A549 (cell line): ENCODE data around the gene ARMH3. TPM values are rescaled to one million over a fixed set of nuclear protein-coding genes. Genes with fewer than 3 reads are reported as not detected.

Experiments used
- ATAC-seq, 2 experiments: fragments of 200-7000 bp in 1 of 2; fragments of >200 bp in 1 of 2; cut with Nextera tagmentation in 1 of 2; cut with Tn5 transposase in 1 of 2; 3 replicates each; pipeline versions ENCODE4 v1.8.0 to v1.9.1; 2018 to 2020; ENCODE audit warnings: mild to moderate bottlenecking in 1 of 2, moderate library complexity in 1 of 2
- CTCF ChIA-PET: fragments of 300-600 bp; sonication (Branson Sonifier 250); formaldehyde crosslinking; extraction: SDS; loops from one replicate; lab custom pipeline; 2021; ENCODE audit warnings: antibody characterized with exemption, inconsistent platforms; lab: Yijun Ruan, JAX
- POLR2A ChIA-PET: fragments of 350-600 bp; formaldehyde crosslinking; extraction: SDS; loops from one replicate; lab custom pipeline; 2021; ENCODE audit warnings: antibody characterized with exemption, inconsistent platforms; lab: Yijun Ruan, JAX
- DNase-seq, 2 experiments: peaks; one replicate each; pipeline versions ENCODE4 v3.0.0 to v3.0.0-alpha.2; 2011 to 2016; ENCODE audit warnings: low read depth in 1 of 2, low spot score in 1 of 2
- FAIRE-seq: peaks from 2 replicates; lab custom pipeline; 2011; peaks lifted over from hg19 to GRCh38; lab: Jason Lieb, UNC
- H3K27ac ChIP-seq, 2 experiments: fragments of >200 bp; sonication (Bioruptor Twin); formaldehyde crosslinking; 3 replicates each; pipeline ENCODE4 v1.5.1; 2016 to 2017
- H3K4me1 ChIP-seq: fragments of >200 bp; sonication (Bioruptor Twin); formaldehyde crosslinking; 3 replicates; pipeline ENCODE4 v1.6.1; 2016
- H3K4me2 ChIP-seq: fragments of >200 bp; sonication (Bioruptor Twin); formaldehyde crosslinking; 3 replicates; pipeline ENCODE4 v1.6.1; 2016
- H3K4me3 ChIP-seq: fragments of >200 bp; sonication (Bioruptor Twin); formaldehyde crosslinking; 3 replicates; pipeline ENCODE4 v1.5.1; 2016
- H3K9me3 ChIP-seq: fragments of >200 bp; sonication (Bioruptor Twin); formaldehyde crosslinking; 3 replicates; pipeline ENCODE4 v1.6.1; 2016
- CBX8 ChIP-seq: fragments of 200-600 bp; sonication (generic); IDR thresholded peaks from 2 replicates; pipeline ENCODE4 v1.6.1; 2016
- CHD4 ChIP-seq: fragments of 200-600 bp; sonication (generic); IDR thresholded peaks from 2 replicates; pipeline ENCODE4 v1.6.1; 2016; ENCODE audit warnings: antibody characterized with exemption, mild to moderate bottlenecking, borderline replicate concordance
- ESRRA ChIP-seq: fragments of 150-350 bp; IDR thresholded peaks from 2 replicates; pipeline ENCODE4 v1.6.1; 2014; ENCODE audit warnings: mild to moderate bottlenecking, low read length, borderline replicate concordance
- FOSB ChIP-seq: fragments of 250-450 bp; sonication (Bioruptor Pico); IDR thresholded peaks from 2 replicates; pipeline ENCODE4 v1.5.0; 2020; ENCODE audit warnings: mild to moderate bottlenecking, moderate library complexity
- GATA3 ChIP-seq: IDR thresholded peaks from 2 replicates; pipeline ENCODE4 v1.6.1; 2012; ENCODE audit warnings: borderline replicate concordance
- HEYL ChIP-seq: fragments of 250-450 bp; sonication (Bioruptor Pico); IDR thresholded peaks from 2 replicates; pipeline ENCODE4 v1.8.0; 2021; ENCODE audit warnings: mild to moderate bottlenecking, moderate library complexity
- HOXA7 ChIP-seq: fragments of 250-450 bp; sonication (Bioruptor Pico); IDR thresholded peaks from 2 replicates; pipeline ENCODE4 v1.5.0; 2020; ENCODE audit warnings: mild to moderate bottlenecking, moderate library complexity
- HOXB5 ChIP-seq: fragments of 250-450 bp; sonication (Bioruptor Pico); IDR thresholded peaks from 2 replicates; pipeline ENCODE4 v1.5.0; 2020; ENCODE audit warnings: mild to moderate bottlenecking, moderate library complexity
- MAZ ChIP-seq: fragments of 150-350 bp; IDR thresholded peaks from 2 replicates; pipeline ENCODE4 v1.6.1; 2014; ENCODE audit warnings: antibody characterized with exemption, low read depth, low read length, borderline replicate concordance
- NFE2L2 ChIP-seq: fragments of 150-350 bp; conservative IDR thresholded peaks from 2 replicates; pipeline ENCODE4 v1.6.1; 2014; ENCODE audit warnings: low read length
- NR3C1 ChIP-seq: fragments of >200 bp; sonication (Bioruptor Twin); formaldehyde crosslinking; IDR thresholded peaks from 3 replicates; pipeline ENCODE4 v1.6.1; 2017
- PHF8 ChIP-seq: fragments of 200-600 bp; sonication (generic); IDR thresholded peaks from 2 replicates; pipeline ENCODE4 v1.6.1; 2016; ENCODE audit warnings: low read depth, mild to moderate bottlenecking, antibody characterized with exemption, moderate library complexity, borderline replicate concordance
- POLR2A ChIP-seq: IDR thresholded peaks from 2 replicates; pipeline ENCODE4 v1.6.1; 2012; ENCODE audit warnings: mild to moderate bottlenecking, low read length
- POLR2AphosphoS2 ChIP-seq: conservative IDR thresholded peaks from 2 replicates; pipeline ENCODE4 v1.6.1; 2012; ENCODE audit warnings: low read length, improper control_type of control experiment, inconsistent platforms
- RAD21 ChIP-seq, 2 experiments: fragments of >200 bp in 1 of 2; sonication (Bioruptor Twin) in 1 of 2; formaldehyde crosslinking in 1 of 2; IDR thresholded peaks in 1 of 2; conservative IDR thresholded peaks in 1 of 2; 2 replicates in 1 of 2; 3 replicates in 1 of 2; pipeline ENCODE4 v1.6.1; 2012 to 2018; ENCODE audit warnings: inconsistent platforms in 1 of 2
- RNF2 ChIP-seq: fragments of 200-600 bp; sonication (generic); IDR thresholded peaks from 2 replicates; pipeline ENCODE4 v1.6.1; 2016; ENCODE audit warnings: low read depth, mild to moderate bottlenecking, antibody characterized with exemption, moderate library complexity, borderline replicate concordance
- SMC3 ChIP-seq: fragments of >200 bp; sonication (Bioruptor Twin); formaldehyde crosslinking; IDR thresholded peaks from 3 replicates; pipeline ENCODE4 v1.6.1; 2018; ENCODE audit warnings: inconsistent platforms
- TP53 ChIP-seq: fragments of 250-450 bp; sonication (Bioruptor Pico); IDR thresholded peaks from 2 replicates; pipeline ENCODE4 v1.5.0; 2021; ENCODE audit warnings: mild to moderate bottlenecking, moderate library complexity
- ZFP36 ChIP-seq: fragments of 450-650 bp; IDR thresholded peaks from 2 replicates; pipeline ENCODE4 v1.6.1; 2014; ENCODE audit warnings: borderline replicate concordance; ENCODE audit not compliant: partially characterized antibody
- WGBS: methylation state at CpG from one replicate; pipeline ENCODE4 v1.1.6; 2017; ENCODE audit errors: missing lambda C conversion rate; 5-methylcytosine and 5-hydroxymethylcytosine counted together
- polyA plus RNA-seq, 4 experiments: library from polyadenylated mRNA; depleted of rRNA in 3 of 4; stranded (reverse); fragments of >200 nt; fragmentation: RNase III in 1 of 4; extraction: RNeasy Plus Mini Kit Qiagen cat#74134 plus additional on column Dnase treatment in 1 of 4; gene quantifications; 2 replicates in 3 of 4; 3 replicates in 1 of 4; pipeline ENCODE4 v1.2.3, GENCODE V29; 2011 to 2017
- TF ChIP-seq, protein P1 (sequence below): IDR thresholded peaks from 2 replicates; pipeline ENCODE4 v1.6.1; 2012
- TF ChIP-seq, protein P2 (sequence below): fragments of >200 bp; sonication (Bioruptor Twin); formaldehyde crosslinking; IDR thresholded peaks from 3 replicates; pipeline ENCODE4 v1.6.1; 2016
- TF ChIP-seq, protein P3 (sequence below): IDR thresholded peaks from 2 replicates; pipeline ENCODE4 v1.6.1; 2012; ENCODE audit warnings: low read depth, borderline replicate concordance
- TF ChIP-seq, protein P4 (sequence below): fragments of 450-650 bp; IDR thresholded peaks from 2 replicates; pipeline ENCODE4 v1.6.1; 2014; ENCODE audit warnings: antibody characterized with exemption
- TF ChIP-seq, protein P5 (sequence below): fragments of 250-450 bp; sonication (Bioruptor Pico); IDR thresholded peaks from 2 replicates; pipeline ENCODE4 v1.5.0; 2020; ENCODE audit warnings: low read depth, mild to moderate bottlenecking, moderate library complexity
- TF ChIP-seq, protein P6 (sequence below): fragments of 150-350 bp; IDR thresholded peaks from 2 replicates; pipeline ENCODE4 v1.6.1; 2014; ENCODE audit warnings: low read depth, mild to moderate bottlenecking, low read length
- TF ChIP-seq, protein P7 (sequence below): IDR thresholded peaks from 2 replicates; pipeline ENCODE4 v1.6.1; 2012

ARMH3 gene
- polyA plus RNA-seq, 2 of the 4 experiments (the other 2 are of a cell fraction), result 12.7 to 17.3 TPM

DNA sequence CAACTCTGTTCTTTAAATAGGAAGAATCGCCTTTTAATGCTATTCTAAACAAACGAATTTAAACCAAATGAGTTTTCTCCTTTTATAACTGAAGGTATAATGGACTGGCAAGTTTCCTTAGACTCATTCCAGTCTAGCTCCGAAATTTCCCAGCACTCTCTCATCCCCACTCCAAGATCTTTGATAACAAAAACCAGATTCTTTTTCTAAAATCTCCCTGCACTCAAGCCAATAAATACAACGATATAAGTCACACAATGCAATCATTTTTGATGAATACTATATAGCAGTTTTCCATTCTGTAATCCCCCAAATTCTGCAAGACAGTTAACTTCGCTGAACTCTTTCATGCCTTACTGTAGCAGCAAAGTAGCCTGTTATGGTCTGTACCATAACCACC lies 239.6 kb downstream of the ARMH3 start (continued):
- TF ChIP-seq POLR2A (no peak), RAD21 (conservative IDR thresholded peaks at IDR 0.05 in 1 of 2, IDR thresholded peaks at IDR 0.05 in 1 of 2) (no peak), NFE2L2 (no peak), NR3C1 (no peak)

DNA sequence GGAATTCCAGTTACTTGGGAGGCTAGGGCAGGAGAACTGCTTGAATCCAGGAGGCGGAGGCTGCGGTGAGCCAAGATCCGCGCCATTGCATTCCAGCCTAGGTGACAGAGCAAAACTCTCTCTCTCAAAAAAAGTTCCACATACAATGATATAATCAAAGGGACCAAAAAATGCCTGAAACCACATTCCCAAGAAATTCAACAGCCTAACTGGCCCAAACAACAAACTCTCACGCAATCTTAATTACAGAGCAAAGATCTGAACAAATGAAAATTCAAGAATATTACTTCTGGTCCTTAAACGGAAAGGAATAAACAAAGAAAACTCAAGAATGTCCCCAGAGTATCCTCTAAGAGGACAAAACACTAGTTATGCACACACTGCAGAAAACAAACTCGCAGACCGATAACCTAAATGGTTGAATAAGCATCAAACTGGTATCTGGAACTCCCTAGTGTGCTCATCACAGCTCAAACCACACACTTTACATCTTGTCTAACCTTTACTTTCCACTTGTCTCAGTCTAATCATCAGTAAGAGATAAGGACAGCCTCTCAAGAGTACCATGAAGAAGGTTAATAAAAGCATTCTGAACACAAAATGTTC lies 241.4 kb downstream of the ARMH3 start:
- H3K4me3 ChIP-seq, result peak overlapping the region; percentile 96; the same call in 1 of the 3 replicates
- ATAC-seq, result no peak
- H3K4me2 ChIP-seq, result peak overlapping the region; percentile 89
- no peak for FAIRE-seq
- H3K27ac ChIP-seq, result no peak overlapping the region
- CTCF ChIA-PET, result interaction anchor here (0.6 to 2.9 kb wide), 3 partner anchors 23 to 34 kb away, joined by 3 to 10 read pairs (median 5); no protein-coding TSS in a partner anchor
- 84% methylated on average over 8 of the region's 8 CpGs for WGBS
- POLR2A ChIA-PET, result no interaction called here
- DNase-seq, result no peak
- TF ChIP-seq CBX8 (no peak), PHF8 (no peak), CHD4 (no peak), TP53 (CRISPR knock-in tag) (no peak), HEYL (CRISPR knock-in tag) (no peak), HOXB5 (no peak), ESRRA (no peak), HOXA7 (CRISPR knock-in tag) (no peak), SMC3 (no peak), ZFP36 (no peak), GATA3 (no peak), NFE2L2 (no peak)
- TF ChIP-seq, protein P1, sequence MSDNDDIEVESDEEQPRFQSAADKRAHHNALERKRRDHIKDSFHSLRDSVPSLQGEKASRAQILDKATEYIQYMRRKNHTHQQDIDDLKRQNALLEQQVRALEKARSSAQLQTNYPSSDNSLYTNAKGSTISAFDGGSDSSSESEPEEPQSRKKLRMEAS, result no peak
- TF ChIP-seq, protein P2, sequence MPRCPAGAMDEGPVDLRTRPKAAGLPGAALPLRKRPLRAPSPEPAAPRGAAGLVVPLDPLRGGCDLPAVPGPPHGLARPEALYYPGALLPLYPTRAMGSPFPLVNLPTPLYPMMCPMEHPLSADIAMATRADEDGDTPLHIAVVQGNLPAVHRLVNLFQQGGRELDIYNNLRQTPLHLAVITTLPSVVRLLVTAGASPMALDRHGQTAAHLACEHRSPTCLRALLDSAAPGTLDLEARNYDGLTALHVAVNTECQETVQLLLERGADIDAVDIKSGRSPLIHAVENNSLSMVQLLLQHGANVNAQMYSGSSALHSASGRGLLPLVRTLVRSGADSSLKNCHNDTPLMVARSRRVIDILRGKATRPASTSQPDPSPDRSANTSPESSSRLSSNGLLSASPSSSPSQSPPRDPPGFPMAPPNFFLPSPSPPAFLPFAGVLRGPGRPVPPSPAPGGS, result no peak
- TF ChIP-seq, protein P3, sequence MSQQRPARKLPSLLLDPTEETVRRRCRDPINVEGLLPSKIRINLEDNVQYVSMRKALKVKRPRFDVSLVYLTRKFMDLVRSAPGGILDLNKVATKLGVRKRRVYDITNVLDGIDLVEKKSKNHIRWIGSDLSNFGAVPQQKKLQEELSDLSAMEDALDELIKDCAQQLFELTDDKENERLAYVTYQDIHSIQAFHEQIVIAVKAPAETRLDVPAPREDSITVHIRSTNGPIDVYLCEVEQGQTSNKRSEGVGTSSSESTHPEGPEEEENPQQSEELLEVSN, result no peak
- TF ChIP-seq, protein P4, sequence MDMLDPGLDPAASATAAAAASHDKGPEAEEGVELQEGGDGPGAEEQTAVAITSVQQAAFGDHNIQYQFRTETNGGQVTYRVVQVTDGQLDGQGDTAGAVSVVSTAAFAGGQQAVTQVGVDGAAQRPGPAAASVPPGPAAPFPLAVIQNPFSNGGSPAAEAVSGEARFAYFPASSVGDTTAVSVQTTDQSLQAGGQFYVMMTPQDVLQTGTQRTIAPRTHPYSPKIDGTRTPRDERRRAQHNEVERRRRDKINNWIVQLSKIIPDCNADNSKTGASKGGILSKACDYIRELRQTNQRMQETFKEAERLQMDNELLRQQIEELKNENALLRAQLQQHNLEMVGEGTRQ, result no peak
- TF ChIP-seq, all 56 proteins: peak for 0
- H3K4me1 ChIP-seq, result peaks cover 29% of the 10 kb centered on the region
- H3K9me3 ChIP-seq, result no peaks in the 10 kb centered on the region

DNA sequence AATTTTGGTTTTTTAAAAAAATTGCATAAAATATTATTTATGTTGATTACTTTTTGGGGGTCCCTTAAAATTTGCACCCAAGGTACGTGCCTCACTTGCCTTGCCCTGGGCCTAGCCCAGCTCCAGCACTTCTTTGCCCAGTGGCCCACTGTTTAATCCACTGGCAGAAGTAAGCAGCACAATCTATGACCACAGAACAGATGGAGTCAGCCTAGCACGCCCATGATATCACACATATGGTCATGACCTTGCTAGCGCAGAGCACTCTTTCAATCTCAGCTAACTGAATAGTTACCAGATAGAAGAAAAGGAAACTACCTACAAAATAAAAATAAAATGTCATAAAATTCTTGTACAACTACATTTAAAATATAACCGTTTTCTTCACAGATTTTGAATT lies 243.4 kb downstream of the ARMH3 start:
- DNase-seq (no peak), ATAC-seq (no peak), FAIRE-seq (no peak)
- Histone ChIP-seq H3K4me3 (no peak overlapping the region), H3K4me1 (peaks cover 22% of the 10 kb centered on the region), H3K27ac (no peak overlapping the region), H3K9me3 (no peaks in the 10 kb centered on the region), H3K4me2 (no peak overlapping the region)
- 93% methylated on average over 4 of the region's 4 CpGs for WGBS
- ChIA-PET POLR2A (no interaction called here), CTCF (interaction anchor here (0.7 to 2.9 kb wide), 6 partner anchors 9 to 32 kb away, joined by 3 to 10 read pairs (median 4); no protein-coding TSS in a partner anchor)
- TF ChIP-seq, protein P5, sequence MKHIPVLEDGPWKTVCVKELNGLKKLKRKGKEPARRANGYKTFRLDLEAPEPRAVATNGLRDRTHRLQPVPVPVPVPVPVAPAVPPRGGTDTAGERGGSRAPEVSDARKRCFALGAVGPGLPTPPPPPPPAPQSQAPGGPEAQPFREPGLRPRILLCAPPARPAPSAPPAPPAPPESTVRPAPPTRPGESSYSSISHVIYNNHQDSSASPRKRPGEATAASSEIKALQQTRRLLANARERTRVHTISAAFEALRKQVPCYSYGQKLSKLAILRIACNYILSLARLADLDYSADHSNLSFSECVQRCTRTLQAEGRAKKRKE (CRISPR knock-in tag), result no peak
- TF ChIP-seq ZFP36, result no peak
- TF ChIP-seq RNF2, result no peak
- TF ChIP-seq, protein P6, sequence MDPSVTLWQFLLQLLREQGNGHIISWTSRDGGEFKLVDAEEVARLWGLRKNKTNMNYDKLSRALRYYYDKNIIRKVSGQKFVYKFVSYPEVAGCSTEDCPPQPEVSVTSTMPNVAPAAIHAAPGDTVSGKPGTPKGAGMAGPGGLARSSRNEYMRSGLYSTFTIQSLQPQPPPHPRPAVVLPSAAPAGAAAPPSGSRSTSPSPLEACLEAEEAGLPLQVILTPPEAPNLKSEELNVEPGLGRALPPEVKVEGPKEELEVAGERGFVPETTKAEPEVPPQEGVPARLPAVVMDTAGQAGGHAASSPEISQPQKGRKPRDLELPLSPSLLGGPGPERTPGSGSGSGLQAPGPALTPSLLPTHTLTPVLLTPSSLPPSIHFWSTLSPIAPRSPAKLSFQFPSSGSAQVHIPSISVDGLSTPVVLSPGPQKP, result no peak
- no peak for TF ChIP-seq MAZ
- TF ChIP-seq POLR2AphosphoS2, result no peak
- TF ChIP-seq, protein P7, sequence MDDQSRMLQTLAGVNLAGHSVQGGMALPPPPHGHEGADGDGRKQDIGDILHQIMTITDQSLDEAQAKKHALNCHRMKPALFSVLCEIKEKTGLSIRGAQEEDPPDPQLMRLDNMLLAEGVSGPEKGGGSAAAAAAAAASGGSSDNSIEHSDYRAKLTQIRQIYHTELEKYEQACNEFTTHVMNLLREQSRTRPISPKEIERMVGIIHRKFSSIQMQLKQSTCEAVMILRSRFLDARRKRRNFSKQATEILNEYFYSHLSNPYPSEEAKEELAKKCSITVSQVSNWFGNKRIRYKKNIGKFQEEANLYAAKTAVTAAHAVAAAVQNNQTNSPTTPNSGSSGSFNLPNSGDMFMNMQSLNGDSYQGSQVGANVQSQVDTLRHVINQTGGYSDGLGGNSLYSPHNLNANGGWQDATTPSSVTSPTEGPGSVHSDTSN, result no peak
- no peak for TF ChIP-seq PHF8
- no peak for TF ChIP-seq CHD4
- TF ChIP-seq, protein P2, result no peak
- TF ChIP-seq FOSB, result no peak
- no peak for TF ChIP-seq TP53 (CRISPR knock-in tag)
